HG02943 (cell line): Measurements from ENCODE around the gene CCN2.
"Not testable (repeated sequence)": the region's sequence is repeated elsewhere in the genome, so short reads cannot be mapped to it uniquely, and the experiment has no call there.

ENCODE experiments used
- ATAC-seq: cut with Tn5 transposase; IDR thresholded peaks from one replicate; pipeline ENCODE4 v1.9.1; 2021; ENCODE audit warnings: mild to moderate bottlenecking, low read depth, moderate library complexity; ENCODE audit not compliant: unreplicated experiment

Gene CCN2

GRCh38 chr6:131914967-131915751 lies 36.0 kb downstream of the CCN2 start:
- ATAC-seq: peak; percentile 69

GRCh38 chr6:131914234-131914633 lies 36.9 kb downstream of the CCN2 start:
- no peak for ATAC-seq

GRCh38 chr6:131911951-131912350 lies 39.2 kb downstream of the CCN2 start:
- no peak for ATAC-seq

- no peak for ATAC-seq
Observed at GRCh38 chr6:131910956-131911355, 40.2 kb downstream of the CCN2 start.

- no peak for ATAC-seq
Observed at GRCh38 chr6:131910219-131910589, 41.0 kb downstream of the CCN2 start.

GRCh38 chr6:131909408-131910218 lies 41.6 kb downstream of the CCN2 start:
- peak; percentile 98 for ATAC-seq

- not testable (repeated sequence) for ATAC-seq
Observed at GRCh38 chr6:131908787-131909186, 42.4 kb downstream of the CCN2 start.

- ATAC-seq: not testable (repeated sequence)
Observed at GRCh38 chr6:131903734-131904133, 47.4 kb downstream of the CCN2 start.

GRCh38 chr6:131901326-131901873 lies 49.8 kb downstream of the CCN2 start:
- ATAC-seq: not testable (repeated sequence)

- ATAC-seq: no peak
Observed at GRCh38 chr6:131900231-131900630, 50.9 kb downstream of the CCN2 start.

GRCh38 chr6:131898718-131899117 lies 52.5 kb downstream of the CCN2 start:
- no peak for ATAC-seq
